Measurements from ENCODE around the gene VTN.

The VTN gene

GRCh38 chr17:28350271-28350670 is 19.8 kb downstream of the VTN start:
- TF ChIP-seq ZNF8 (CRISPR knock-in tag; IDR thresholded peaks at IDR 0.05) (no peak), OSR1 (CRISPR knock-in tag; IDR thresholded peaks at IDR 0.05) (no peak), CSDC2 (CRISPR knock-in tag; IDR thresholded peaks at IDR 0.05) (no peak), TSHZ2 (CRISPR knock-in tag; IDR thresholded peaks at IDR 0.05) (no peak), ZNF565 (CRISPR knock-in tag; conservative IDR thresholded peaks at IDR 0.05; ENCODE audit: low read depth) (no peak), ZFP30 (CRISPR knock-in tag; IDR thresholded peaks at IDR 0.05) (no peak), TCF4 (CRISPR knock-in tag; IDR thresholded peaks at IDR 0.05; ENCODE audit: borderline replicate concordance) (no peak), CSRNP3 (CRISPR knock-in tag; IDR thresholded peaks at IDR 0.05) (no peak), CREB5 (CRISPR knock-in tag; IDR thresholded peaks at IDR 0.05; ENCODE audit: low read depth) (no peak), PATZ1 (CRISPR knock-in tag; IDR thresholded peaks at IDR 0.05; ENCODE audit: borderline replicate concordance) (no peak), ZFP3 (CRISPR knock-in tag; IDR thresholded peaks at IDR 0.05) (no peak)

GRCh38 chr17:28348979-28349378 is 21.1 kb downstream of the VTN start:
- TF ChIP-seq TSHZ2 (CRISPR knock-in tag; IDR thresholded peaks at IDR 0.05), result no peak
- TF ChIP-seq PATZ1 (CRISPR knock-in tag; IDR thresholded peaks at IDR 0.05; ENCODE audit: borderline replicate concordance), result no peak
- TF ChIP-seq GLIS3 (CRISPR knock-in tag; IDR thresholded peaks at IDR 0.05), result no peak
- no peak for TF ChIP-seq POU6F1 (CRISPR knock-in tag; IDR thresholded peaks at IDR 0.05; ENCODE audit: borderline replicate concordance, low read depth)
- TF ChIP-seq BACH2 (CRISPR knock-in tag; IDR thresholded peaks at IDR 0.05; ENCODE audit: borderline replicate concordance), result no peak
- TF ChIP-seq TOX (CRISPR knock-in tag; IDR thresholded peaks at IDR 0.05; ENCODE audit: borderline replicate concordance), result no peak
- TF ChIP-seq SNAI2 (CRISPR knock-in tag; IDR thresholded peaks at IDR 0.05), result no peak
- no peak for TF ChIP-seq PPARA (CRISPR knock-in tag; IDR thresholded peaks at IDR 0.05; ENCODE audit: borderline replicate concordance)
- TF ChIP-seq OSR1 (CRISPR knock-in tag; IDR thresholded peaks at IDR 0.05), result no peak
- no peak for TF ChIP-seq ESRRG (CRISPR knock-in tag; IDR thresholded peaks at IDR 0.05)
- no peak for TF ChIP-seq ZNF8 (CRISPR knock-in tag; IDR thresholded peaks at IDR 0.05)
- no peak for TF ChIP-seq ISL1 (CRISPR knock-in tag; IDR thresholded peaks at IDR 0.05)
- TF ChIP-seq RARB (CRISPR knock-in tag; IDR thresholded peaks at IDR 0.05), result no peak
- no peak for TF ChIP-seq ZNF565 (CRISPR knock-in tag; conservative IDR thresholded peaks at IDR 0.05; ENCODE audit: low read depth)
- no peak for TF ChIP-seq ZNF70 (CRISPR knock-in tag; IDR thresholded peaks at IDR 0.05)

More at GRCh38 chr17:28350271-28350670, 19.8 kb downstream of the VTN start:
- no peak for ATAC-seq

More at GRCh38 chr17:28348979-28349378, 21.1 kb downstream of the VTN start:
- no peak for ATAC-seq

All from SK-N-SH treated with all-trans-retinoic acid at 6 μM for 48 hours (cell line).